MM.1S (cell line): Measurements from ENCODE around the gene NINJ2.

Experiments used
- DNase-seq: peaks from one replicate; pipeline ENCODE4 v3.0.0-alpha.2; 2015
- H2AFZ ChIP-seq: fragments of 300-600 bp; sonication (generic); 2 replicates; pipeline ENCODE4 v1.6.0; 2016; ENCODE audit warnings: antibody characterized with exemption, low read length
- H3F3A ChIP-seq: fragments of 300-600 bp; sonication (generic); 2 replicates; pipeline ENCODE4 v1.6.1; 2016; ENCODE audit warnings: mild to moderate bottlenecking, antibody characterized with exemption, low read length, moderate library complexity, mixed read lengths; ENCODE audit not compliant: insufficient read depth
- H3K27ac ChIP-seq: fragments of 300-600 bp; sonication (generic); 2 replicates; pipeline ENCODE4 v1.5.1; 2016; ENCODE audit warnings: mild to moderate bottlenecking, low read length
- H3K27me3 ChIP-seq: fragments of 300-600 bp; sonication (generic); replicated peaks from 2 replicates; pipeline ENCODE4 v1.6.0; 2016; ENCODE audit warnings: low read length; ENCODE audit not compliant: insufficient read depth
- H3K36me3 ChIP-seq: fragments of 300-600 bp; sonication (generic); replicated peaks from 2 replicates; pipeline ENCODE4 v1.6.1; 2016; ENCODE audit warnings: mild to moderate bottlenecking, low read length, mixed read lengths; ENCODE audit not compliant: insufficient read depth
- H3K4me1 ChIP-seq: fragments of 300-600 bp; sonication (generic); 2 replicates; pipeline ENCODE4 v1.6.1; 2016; ENCODE audit warnings: low read length, mixed read lengths
- H3K4me2 ChIP-seq: fragments of 300-600 bp; sonication (generic); 2 replicates; pipeline ENCODE4 v1.6.0; 2016; ENCODE audit warnings: low read depth, low read length
- H3K4me3 ChIP-seq: fragments of 300-600 bp; sonication (generic); 2 replicates; pipeline ENCODE4 v1.5.1; 2016; ENCODE audit warnings: low read length, mixed read lengths
- H3K79me2 ChIP-seq: fragments of 300-600 bp; sonication (generic); 2 replicates; pipeline ENCODE4 v1.6.1; 2016; ENCODE audit warnings: mixed run types, low read length, mixed read lengths
- H3K9ac ChIP-seq: fragments of 300-600 bp; sonication (generic); 2 replicates; pipeline ENCODE4 v1.6.1; 2016; ENCODE audit warnings: low read length, mixed read lengths
- H3K9me2 ChIP-seq: fragments of 300-600 bp; sonication (generic); replicated peaks from 2 replicates; pipeline ENCODE4 v1.6.1; 2016; ENCODE audit warnings: mild to moderate bottlenecking, low read length, mixed read lengths; ENCODE audit not compliant: insufficient read depth
- H3K9me3 ChIP-seq: fragments of 300-600 bp; sonication (generic); replicated peaks from 2 replicates; pipeline ENCODE4 v1.6.1; 2016; ENCODE audit warnings: mild to moderate bottlenecking, low read length, mixed read lengths; ENCODE audit not compliant: insufficient read depth
- H4K20me1 ChIP-seq: fragments of 300-600 bp; sonication (generic); 2 replicates; pipeline ENCODE4 v1.6.1; 2016; ENCODE audit warnings: mild to moderate bottlenecking, low read length, moderate library complexity, mixed read lengths; ENCODE audit not compliant: insufficient read depth
- EZH2 ChIP-seq: fragments of 300-600 bp; sonication (generic); optimal IDR thresholded peaks from 2 replicates; pipeline ENCODE3; 2017; ENCODE audit warnings: low read depth, mild to moderate bottlenecking, antibody characterized with exemption, low read length, mixed read lengths
- EZH2phosphoT487 ChIP-seq: fragments of 300-600 bp; sonication (generic); IDR thresholded peaks from 2 replicates; pipeline ENCODE4 v1.6.1; 2018; ENCODE audit warnings: antibody characterized with exemption, low read length
- TF ChIP-seq, protein P1 (sequence below): fragments of 300-600 bp; sonication (generic); IDR thresholded peaks from 2 replicates; pipeline ENCODE4 v1.5.1; 2016; ENCODE audit warnings: antibody characterized with exemption, low read length, mixed read lengths

The NINJ2 gene

DNA sequence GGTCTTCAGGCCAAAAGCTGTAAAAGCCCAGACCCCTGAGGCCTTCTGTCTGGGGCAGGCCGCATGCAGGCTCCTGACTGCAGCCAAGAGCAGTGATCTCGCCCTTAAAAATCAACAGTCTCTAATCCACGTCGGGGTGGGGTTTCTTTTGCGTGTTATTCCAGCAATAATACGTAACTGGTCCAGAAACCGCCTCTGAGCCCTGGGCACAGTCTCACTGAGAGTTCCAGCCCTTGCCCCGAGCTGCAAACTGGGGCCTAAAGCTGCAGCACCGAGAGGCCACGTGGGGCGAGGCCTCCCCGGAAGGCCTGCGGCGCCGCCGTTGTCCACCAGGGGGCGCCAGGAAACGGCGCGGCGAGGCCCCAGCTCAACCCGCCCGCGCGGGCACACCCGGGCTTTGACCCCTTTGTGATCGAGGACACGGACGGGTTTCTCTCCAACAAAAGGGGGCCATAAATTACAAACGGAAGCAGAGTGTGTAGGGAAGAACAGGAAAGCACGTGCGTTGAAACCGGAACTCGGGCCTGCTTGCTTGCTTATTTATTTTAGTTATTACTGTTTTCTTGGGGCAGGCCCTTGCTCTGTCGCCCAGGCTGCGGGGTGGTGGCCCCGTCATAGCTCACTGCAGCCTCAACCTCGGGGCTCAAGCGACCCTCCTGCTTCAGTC is 87.2 kb downstream of the NINJ2 start:
- H3K36me3 ChIP-seq, result no peaks in the 10 kb centered on the region
- H3K27me3 ChIP-seq, result no peaks in the 10 kb centered on the region
- peaks cover 4% of the 10 kb centered on the region; the same call in 1 of the 2 replicates for H3K4me1 ChIP-seq
- no peaks in the 10 kb centered on the region for H3F3A ChIP-seq
- no peaks in the 10 kb centered on the region for H4K20me1 ChIP-seq
- no peaks in the 10 kb centered on the region for H3K9me2 ChIP-seq
- peak; percentile 75 for DNase-seq
- no peak for TF ChIP-seq EZH2
- TF ChIP-seq, protein P1, sequence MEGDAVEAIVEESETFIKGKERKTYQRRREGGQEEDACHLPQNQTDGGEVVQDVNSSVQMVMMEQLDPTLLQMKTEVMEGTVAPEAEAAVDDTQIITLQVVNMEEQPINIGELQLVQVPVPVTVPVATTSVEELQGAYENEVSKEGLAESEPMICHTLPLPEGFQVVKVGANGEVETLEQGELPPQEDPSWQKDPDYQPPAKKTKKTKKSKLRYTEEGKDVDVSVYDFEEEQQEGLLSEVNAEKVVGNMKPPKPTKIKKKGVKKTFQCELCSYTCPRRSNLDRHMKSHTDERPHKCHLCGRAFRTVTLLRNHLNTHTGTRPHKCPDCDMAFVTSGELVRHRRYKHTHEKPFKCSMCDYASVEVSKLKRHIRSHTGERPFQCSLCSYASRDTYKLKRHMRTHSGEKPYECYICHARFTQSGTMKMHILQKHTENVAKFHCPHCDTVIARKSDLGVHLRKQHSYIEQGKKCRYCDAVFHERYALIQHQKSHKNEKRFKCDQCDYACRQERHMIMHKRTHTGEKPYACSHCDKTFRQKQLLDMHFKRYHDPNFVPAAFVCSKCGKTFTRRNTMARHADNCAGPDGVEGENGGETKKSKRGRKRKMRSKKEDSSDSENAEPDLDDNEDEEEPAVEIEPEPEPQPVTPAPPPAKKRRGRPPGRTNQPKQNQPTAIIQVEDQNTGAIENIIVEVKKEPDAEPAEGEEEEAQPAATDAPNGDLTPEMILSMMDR, result peak; percentile 97
- no peak for TF ChIP-seq EZH2phosphoT487
- no peak overlapping the region for H3K27ac ChIP-seq
- H3K9ac ChIP-seq, result no peak overlapping the region; the same call in 1 of the 2 replicates
- no peaks in the 10 kb centered on the region for H3K9me3 ChIP-seq
- peak overlapping the region; percentile 35; the same call in 1 of the 2 replicates for H3K4me2 ChIP-seq
- H3K4me3 ChIP-seq, result peak overlapping the region; percentile 15; the same call in 1 of the 2 replicates
- H2AFZ ChIP-seq, result peak overlapping the region; percentile 89
- H3K79me2 ChIP-seq, result no peaks in the 10 kb centered on the region

DNA sequence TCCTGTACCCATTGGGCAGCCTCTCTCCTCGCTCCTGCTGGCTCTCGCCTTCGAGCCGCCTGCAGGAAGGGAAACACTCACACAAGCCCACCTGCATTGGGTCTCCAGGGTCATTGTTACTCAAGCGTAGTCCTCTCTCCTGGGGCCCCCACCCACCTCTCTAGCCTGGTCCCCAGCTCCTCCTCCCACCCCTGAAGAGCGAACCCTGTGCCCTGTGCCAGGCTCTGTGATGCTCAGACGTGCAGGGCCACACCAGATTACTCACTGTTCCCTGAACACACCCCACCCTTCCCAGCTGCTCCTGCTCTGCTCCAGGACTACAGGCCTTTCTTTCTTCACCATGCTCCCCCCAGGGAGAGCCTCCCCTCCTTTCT is 88.1 kb downstream of the NINJ2 start:
- Histone ChIP-seq H3K4me1 (peaks cover 4% of the 10 kb centered on the region; the same call in 1 of the 2 replicates), H3K79me2 (no peaks in the 10 kb centered on the region), H3K27ac (no peak overlapping the region), H3K9me2 (no peaks in the 10 kb centered on the region), H4K20me1 (no peaks in the 10 kb centered on the region), H3K36me3 (no peaks in the 10 kb centered on the region), H2AFZ (peak overlapping the region; percentile 89), H3K9ac (no peak overlapping the region), H3K9me3 (no peaks in the 10 kb centered on the region), H3K4me2 (no peak overlapping the region), H3F3A (no peaks in the 10 kb centered on the region), H3K27me3 (no peaks in the 10 kb centered on the region), H3K4me3 (no peak overlapping the region)
- TF ChIP-seq, protein P1, result no peak
- no peak for TF ChIP-seq EZH2
- no peak for TF ChIP-seq EZH2phosphoT487
- no peak for DNase-seq

DNA sequence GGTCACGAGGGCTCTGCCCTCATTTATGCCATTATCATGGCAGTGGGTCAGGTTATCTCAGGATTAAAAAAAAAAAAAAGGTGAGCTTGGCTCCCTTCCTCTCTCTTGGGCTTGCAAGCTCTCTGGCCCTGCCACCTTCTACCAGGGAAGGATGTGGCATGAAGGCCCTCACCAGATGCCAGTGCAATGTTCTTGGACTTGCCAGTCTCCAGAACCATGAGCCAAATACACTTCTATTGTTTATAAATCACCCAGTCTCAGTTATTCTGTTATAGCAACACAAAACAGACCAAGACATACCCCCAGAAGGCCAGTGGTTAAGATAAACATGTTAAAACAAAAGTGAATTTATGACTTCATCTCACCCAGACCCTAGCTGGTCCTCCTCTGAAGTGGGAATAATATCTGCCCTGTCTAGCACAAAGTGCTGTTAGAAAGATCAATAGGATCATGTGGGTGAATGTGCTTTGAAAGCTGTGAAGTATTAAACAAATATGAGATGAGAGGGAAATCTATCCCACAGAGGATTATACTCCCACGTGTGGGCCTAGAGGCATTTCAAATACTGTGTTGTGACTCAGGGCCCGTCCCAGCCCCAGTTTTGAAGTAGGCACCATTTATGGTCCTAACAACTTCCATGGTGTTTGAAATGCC is 88.6 kb downstream of the NINJ2 start:
- no peak overlapping the region for H2AFZ ChIP-seq
- no peaks in the 10 kb centered on the region for H3K36me3 ChIP-seq

More for the DNA sequence above, 88.6 kb downstream of the NINJ2 start:
- no peak overlapping the region for H3K4me2 ChIP-seq
- no peaks in the 10 kb centered on the region for H3K9me2 ChIP-seq
- DNase-seq, result no peak
- H3K27me3 ChIP-seq, result no peaks in the 10 kb centered on the region
- H3K79me2 ChIP-seq, result no peaks in the 10 kb centered on the region
- H3F3A ChIP-seq, result no peaks in the 10 kb centered on the region
- H3K4me1 ChIP-seq, result peaks cover 4% of the 10 kb centered on the region; the same call in 1 of the 2 replicates
- H4K20me1 ChIP-seq, result no peaks in the 10 kb centered on the region
- TF ChIP-seq EZH2phosphoT487 (no peak), EZH2 (no peak)
- TF ChIP-seq, protein P1, result no peak
- H3K4me3 ChIP-seq, result no peak overlapping the region
- H3K27ac ChIP-seq, result no peak overlapping the region
- H3K9ac ChIP-seq, result no peak overlapping the region
- H3K9me3 ChIP-seq, result no peaks in the 10 kb centered on the region
